Heart left ventricle (tissue), 13 donors: ENCODE results near the gene ATP9B.

Experiments
- CTCF ChIP-seq, 12 donors: fragments of 200-600 bp; sonication (generic) in 4 of 12; IDR thresholded peaks; one replicate each; pipeline versions ENCODE4 v1.5.0 to v1.8.0; 2018 to 2022; ENCODE audit warnings: antibody characterized with exemption in 12 of 12, mild to moderate bottlenecking in 5 of 12
- POLR2A ChIP-seq, 2 donors: fragments of 450-650 bp; IDR thresholded peaks; one replicate each; pipeline ENCODE4 v1.6.1; 2017; ENCODE audit warnings: antibody characterized with exemption in 2 of 2, mild to moderate bottlenecking in 2 of 2, moderate library complexity in 2 of 2
- donor health status: ischemic (EF 13 %, LVEDD 7.1; RV severe dilation, severe dysfunction).
- donor health status: DM: no; HTN: yes; CAD: no.
- donor health status: DM: no; HTN: no; CAD: no.
- donor health status: ischemic (EF 25% LVEDD 6.9; RV normal size, moderate dysfunction).
- donor health status: ischemic (EF 25% LVEDD 5.7; RV mildly dilated, moderate dysfunction).
- donor health status: ischemic (EF 35%, LVEDD 5.7; RV mildly dilated, moderate dysfunction).
- donor health status: nonischemic (EF 11% LVEDD 7.7; RV severe dilation, severe dysfunction).
- donor health status: DM: yes; HTN: yes; CAD: no.
- donor health status: PGD.
- donor health status: ischemic (EF 29% LVEDD 5.4; RV normal size, mild dysfunction).
- donor health status: nonischemic (EF 23%, LVEDD 6.1; RV moderate dilation, normal function).

GRCh38 chr18:79100944-79101343 is 31.8 kb downstream of the ATP9B start:
- TF ChIP-seq CTCF (IDR thresholded peaks at IDR 0.05): no peak
- TF ChIP-seq POLR2A (IDR thresholded peaks at IDR 0.05): no peak
